GM12891 (cell line): Measurements from ENCODE around the gene GRIK2.

Source experiments
- POLR2A ChIP-seq: IDR thresholded peaks from 2 replicates; pipeline ENCODE4 v1.6.1; 2011; ENCODE audit warnings: low read depth, low read length, control low read depth
- POLR2AphosphoS5 ChIP-seq: IDR thresholded peaks from 2 replicates; pipeline ENCODE4 v1.6.1; 2011; ENCODE audit warnings: low read depth, low read length, control low read depth
- SPI1 ChIP-seq: IDR thresholded peaks from 2 replicates; pipeline ENCODE4 v1.6.1; 2011; ENCODE audit warnings: low read depth, low read length, control low read depth
- TAF1 ChIP-seq: IDR thresholded peaks from 2 replicates; pipeline ENCODE4 v1.6.1; 2011; ENCODE audit warnings: low read depth, low read length, control low read depth

- no peak for TF ChIP-seq POLR2A
- TF ChIP-seq SPI1, result no peak
- no peak for TF ChIP-seq TAF1
- TF ChIP-seq POLR2AphosphoS5, result no peak
Observed at GRCh38 chr6:101733899-101734298, 340.4 kb downstream of the GRIK2 start.
